HS-27A (cell line): ENCODE data around the gene CRK.

Source experiments
- DNase-seq: peaks from one replicate; pipeline ENCODE4 v3.0.0-alpha.2; 2012; ENCODE audit warnings: low read depth, missing footprints

CRK gene

GRCh38 chr17:1455797-1456599 is at the start of gene CRK:
CRK (minus strand) TSS chr17:1456232; CDS start chr17:1456117, 115 bp downstream.
- DNase-seq: peak; percentile 46

GRCh38 chr17:1505586-1505985 is 49.6 kb upstream of the CRK start:
- no peak for DNase-seq

- DNase-seq: no peak
Measured at GRCh38 chr17:1504866-1505265, 48.8 kb upstream of the CRK start.

DNA sequence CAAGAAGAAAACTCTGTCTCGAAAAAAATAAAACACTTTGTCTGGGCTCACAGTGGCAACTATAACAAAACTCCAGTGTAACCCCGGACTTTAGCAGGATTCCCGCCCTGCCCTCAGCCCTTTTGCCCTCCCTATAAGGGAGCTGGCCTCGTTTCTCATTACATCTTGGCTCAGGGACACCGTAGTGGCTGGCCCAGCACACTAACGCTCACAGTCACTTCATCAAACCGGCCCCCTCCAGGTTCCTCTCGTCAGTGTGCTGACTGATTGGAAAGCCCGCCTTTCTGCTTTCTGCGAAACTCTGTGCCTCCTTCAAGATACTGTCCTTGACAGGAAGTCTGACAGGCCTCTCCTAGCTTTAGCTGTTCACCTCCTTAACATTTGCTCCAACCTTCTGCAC is 47.7 kb upstream of the CRK start:
- no peak for DNase-seq

DNA sequence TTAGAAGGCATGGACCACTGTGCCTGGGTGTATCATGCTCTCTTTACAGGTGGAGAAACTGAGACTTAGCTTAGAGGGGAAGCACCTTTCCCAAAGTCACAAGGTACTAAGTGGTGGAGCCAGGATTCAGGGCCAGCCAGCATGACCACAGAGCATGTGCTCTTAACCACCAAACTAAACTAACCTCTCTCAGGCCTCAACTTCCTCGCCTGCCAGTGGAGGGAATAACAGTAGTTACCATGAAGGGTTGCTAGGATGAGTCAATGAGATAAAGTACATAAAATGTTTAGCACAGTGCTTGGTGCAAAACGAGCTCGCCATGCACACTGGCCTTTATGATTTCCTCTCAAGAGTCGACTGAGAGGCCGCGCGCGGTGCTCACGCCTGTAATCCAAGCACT is 42.8 kb upstream of the CRK start:
- DNase-seq: no peak

DNA sequence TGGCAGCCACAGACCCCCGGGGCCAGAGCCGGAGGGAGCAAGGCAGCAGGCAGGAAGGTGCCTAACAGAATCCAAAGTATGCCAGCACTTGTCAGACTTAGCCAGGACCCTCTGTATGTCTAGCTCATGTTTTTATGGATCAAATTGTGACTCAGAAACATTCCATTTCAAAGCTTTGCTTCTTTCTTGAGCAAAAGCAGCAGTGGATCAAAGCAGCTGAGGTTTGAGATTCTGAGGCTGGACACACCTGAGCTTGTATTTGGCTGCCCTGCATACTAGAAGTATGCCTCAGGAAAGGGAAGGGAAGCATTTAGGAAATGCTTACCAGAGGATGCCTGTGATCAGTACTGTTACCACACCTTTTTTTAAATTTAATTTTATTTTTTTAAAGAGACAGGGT is 42.2 kb upstream of the CRK start:
- no peak for DNase-seq

DNA sequence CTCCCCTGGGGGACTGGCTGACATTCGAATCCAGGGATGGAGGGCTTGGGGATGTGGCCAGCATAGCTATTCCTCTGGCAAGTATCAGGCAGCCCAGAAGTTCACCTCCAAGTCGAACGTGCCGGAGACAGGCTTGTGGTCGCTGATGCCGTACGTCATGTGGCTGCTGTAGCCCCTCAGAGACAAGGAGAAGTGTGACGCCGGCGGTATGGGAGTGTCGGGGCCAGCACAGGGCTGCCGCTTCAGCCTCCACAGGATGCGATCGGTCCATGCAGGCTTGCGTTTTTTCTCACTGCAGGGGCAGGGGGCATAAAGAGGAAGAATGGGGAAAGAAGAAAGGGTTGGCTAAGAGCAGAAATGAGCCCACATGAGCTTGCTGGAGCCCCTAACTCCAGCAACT is 41.8 kb upstream of the CRK start:
- DNase-seq: no peak

DNA sequence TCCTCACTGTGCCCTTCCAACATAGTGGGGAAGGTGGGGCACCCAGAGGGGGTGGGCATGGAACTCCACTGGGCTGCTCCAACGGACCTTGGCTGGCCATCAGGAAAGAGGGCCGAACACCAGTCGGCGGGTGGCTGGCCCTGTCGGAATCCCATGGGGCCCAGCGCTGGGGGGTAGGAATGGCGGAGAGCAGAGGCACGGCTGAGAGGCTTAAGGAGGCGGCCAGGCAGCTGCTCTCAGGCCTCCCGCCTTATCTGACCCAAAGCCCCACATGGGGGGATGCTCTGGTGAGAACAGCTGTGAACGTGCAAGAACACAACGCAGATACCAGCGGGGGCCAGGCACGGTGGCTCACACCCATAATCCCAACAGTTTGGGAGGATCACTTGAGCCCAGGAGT is 40.8 kb upstream of the CRK start:
- DNase-seq: no peak

DNA sequence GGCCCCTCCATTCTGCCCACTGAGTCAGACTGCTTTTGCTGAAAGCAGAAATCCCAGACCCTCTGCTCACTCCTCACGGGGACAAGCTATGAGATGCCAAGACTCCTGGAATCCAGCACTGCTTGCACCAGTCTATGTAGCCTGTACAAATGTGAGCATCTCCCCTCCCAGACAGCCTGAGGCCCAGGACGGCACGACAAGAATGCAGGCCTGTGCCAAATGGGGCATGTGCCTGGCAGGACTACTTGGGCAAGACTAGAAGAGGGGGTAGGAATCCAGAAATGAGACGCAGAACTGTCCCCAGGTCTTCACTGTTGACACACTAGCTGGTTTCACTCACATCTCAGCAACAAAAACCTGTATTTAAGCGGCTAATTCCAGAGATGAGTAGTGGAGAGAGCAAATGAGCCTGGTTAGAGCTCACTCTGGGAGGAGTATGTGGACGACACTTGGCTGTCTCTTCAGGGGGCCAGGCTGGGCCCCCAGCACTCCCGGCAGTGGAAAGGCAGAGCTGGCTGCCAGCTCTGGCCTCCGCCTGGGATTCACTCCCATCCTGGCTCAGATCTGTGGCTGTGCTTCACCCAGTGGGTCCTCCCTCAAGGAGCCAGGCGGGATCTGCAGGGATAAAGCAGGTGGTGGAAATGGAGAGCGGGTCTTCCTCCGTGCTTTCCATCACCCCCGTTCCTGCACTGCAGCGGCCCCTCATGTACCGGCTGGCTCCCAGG is 39.4 kb upstream of the CRK start:
- DNase-seq: no peak

DNA sequence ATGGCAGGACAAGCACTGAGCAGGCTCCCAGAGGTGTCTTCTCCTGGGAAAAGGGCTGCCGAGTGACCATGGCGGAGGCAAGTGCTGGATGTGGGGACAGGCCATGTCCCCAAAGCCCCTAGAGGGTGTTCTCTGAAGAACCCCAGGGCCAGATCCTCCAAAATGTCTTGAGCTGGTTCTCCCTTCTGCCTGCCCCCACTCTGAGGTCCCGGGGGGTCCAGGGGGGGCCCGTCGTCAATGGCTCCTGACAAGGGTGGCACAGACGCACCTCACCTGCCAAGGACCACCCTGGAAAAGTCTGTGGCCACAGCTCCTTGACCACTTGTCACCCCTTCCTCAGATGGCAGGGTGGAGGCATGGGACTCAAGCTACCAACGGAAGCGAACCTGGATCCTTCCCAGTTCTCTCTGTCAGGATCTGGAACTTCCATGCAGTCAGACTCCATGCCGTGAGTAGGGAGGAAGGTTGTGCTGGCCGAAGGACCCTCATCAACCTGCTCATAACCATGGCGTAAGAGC is 38.8 kb upstream of the CRK start:
- DNase-seq: no peak

GRCh38 chr17:1494203-1494602 is 38.2 kb upstream of the CRK start:
- no peak for DNase-seq

DNA sequence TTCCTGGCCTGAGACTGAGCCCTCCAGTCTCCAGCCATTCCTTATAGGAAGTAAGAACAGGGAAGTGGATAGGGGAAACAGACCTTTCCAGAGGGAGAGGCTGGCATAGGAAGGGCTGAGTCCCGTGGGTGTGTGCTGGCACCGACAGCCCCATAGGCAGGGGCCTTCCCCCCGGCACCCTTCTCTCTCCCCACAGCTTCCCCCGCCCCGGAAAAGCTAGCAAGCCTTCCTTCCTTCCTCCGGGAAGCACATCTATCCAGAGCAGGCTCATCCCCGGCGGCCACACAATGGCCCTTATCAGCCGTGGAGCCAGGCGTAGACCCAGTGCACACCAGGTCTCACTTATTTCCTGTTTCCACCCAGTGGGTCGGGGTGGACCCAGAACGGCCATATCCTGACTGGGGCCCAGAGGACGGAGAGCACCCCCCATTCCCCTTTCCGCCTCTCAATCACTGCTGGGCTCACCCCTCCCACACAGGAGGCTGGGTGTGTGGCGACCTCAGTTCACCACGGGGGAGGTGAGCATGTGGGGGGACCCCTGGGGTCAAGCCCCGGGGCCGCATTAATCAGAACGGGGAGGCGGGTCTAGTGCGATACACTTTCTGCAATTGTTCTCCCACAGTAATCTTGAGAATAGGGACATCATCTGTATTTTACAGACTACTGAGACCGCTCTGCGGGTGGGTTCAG is 37.4 kb upstream of the CRK start:
- no peak for DNase-seq

- DNase-seq: no peak
Measured at GRCh38 chr17:1492249-1493206, 36.5 kb upstream of the CRK start, which contains the start of gene MYO1C. MYO1C (minus strand) TSS chr17:1492686; CDS start chr17:1492487, 199 bp downstream.

DNA sequence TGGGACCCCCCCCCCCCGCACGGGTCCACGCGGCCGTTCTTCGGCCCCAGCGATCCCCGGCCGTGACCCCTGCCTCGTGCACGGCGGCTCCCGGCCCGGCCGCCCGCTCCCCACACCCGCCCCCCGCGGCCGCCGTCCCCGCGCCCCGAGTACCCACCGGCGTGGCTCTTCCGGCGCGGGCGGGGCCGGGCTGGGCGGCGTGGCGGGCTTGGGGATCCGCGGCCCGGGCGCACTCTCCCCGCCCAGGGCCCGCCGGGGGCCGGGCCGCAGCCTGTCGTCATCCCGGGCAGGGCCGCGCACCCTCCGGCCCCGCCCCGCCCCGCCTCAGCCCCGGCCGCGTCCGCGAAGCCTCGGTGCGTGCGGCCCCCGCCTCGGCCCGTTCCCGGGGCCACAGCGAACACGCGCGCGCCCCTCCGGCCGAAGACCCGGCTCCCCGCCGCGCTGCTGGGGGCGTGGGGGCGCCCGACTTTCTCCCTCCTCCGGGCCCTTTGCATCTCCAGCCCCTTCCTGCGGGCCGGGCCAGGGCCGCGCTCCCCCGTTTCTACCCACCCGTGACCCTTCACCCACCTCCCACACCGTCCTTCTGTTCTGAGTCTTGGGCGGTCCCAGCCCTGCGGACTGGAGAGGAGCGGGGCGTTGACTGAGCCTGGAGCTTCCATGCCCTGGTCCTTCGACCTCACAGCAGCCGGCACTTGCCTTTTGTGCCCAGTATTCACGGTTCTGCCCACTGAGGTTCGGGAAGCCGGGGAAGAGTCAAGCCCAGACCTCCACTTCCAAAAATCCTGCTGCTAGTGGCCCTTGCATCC is 35.6 kb upstream of the CRK start:
- no peak for DNase-seq

- DNase-seq: no peak
Measured at GRCh38 chr17:1490643-1491442, 34.8 kb upstream of the CRK start.

- DNase-seq: no peak
Measured at GRCh38 chr17:1488826-1489270, 32.8 kb upstream of the CRK start.

DNA sequence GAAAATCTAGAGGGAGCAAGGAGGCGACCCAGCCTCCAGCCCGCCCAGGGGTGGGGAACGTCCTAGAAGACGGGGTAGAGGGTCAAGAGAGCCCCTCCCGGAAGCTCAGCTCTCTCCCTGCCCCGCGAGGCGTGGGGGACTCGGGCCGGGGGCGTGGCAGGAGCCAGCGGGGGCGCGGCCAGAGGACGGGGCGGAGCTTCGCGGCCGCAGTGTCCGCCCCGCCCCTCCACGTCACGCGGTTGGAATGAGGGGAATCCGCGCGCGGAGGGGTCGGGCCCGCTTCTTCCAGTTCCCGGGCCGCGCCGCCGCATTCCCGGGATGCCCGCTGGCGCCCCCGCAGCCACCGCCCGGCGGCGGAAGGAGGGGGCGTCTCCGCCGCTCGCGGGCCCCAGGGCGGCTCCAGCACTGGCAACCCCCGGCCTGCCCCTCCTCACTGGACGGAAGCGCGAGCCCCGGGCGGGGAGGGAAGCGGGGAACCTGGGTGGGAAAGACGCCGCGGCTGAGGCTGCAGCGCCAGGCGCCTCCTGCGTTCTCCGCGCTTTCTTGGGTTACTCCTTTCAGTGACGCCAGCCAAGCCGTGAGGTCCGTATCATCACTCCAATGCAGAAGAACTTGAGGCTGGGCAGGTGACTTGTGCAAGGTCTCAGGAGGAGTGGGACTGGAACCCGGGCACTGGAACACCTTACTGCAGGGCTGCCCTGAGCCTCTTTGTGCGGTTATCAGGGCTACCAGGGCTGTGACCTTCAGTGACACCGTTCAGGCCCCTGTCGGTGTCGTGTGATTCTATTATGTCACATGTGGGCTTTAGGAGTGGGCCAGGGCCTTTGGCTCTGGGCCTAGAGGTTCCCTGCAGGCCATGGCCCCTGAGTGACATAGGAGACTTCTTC is 32.1 kb upstream of the CRK start:
- no peak for DNase-seq

GRCh38 chr17:1486802-1487695 is 31.0 kb upstream of the CRK start:
- no peak for DNase-seq
